HG03432 (cell line): ENCODE data around the gene AVPR1B.

ENCODE experiments used
- ATAC-seq: cut with Tn5 transposase; IDR thresholded peaks from one replicate; pipeline ENCODE4 v1.9.1; 2021; ENCODE audit warnings: mild to moderate bottlenecking, moderate library complexity; ENCODE audit not compliant: unreplicated experiment

AVPR1B gene, protein sequence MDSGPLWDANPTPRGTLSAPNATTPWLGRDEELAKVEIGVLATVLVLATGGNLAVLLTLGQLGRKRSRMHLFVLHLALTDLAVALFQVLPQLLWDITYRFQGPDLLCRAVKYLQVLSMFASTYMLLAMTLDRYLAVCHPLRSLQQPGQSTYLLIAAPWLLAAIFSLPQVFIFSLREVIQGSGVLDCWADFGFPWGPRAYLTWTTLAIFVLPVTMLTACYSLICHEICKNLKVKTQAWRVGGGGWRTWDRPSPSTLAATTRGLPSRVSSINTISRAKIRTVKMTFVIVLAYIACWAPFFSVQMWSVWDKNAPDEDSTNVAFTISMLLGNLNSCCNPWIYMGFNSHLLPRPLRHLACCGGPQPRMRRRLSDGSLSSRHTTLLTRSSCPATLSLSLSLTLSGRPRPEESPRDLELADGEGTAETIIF

DNA sequence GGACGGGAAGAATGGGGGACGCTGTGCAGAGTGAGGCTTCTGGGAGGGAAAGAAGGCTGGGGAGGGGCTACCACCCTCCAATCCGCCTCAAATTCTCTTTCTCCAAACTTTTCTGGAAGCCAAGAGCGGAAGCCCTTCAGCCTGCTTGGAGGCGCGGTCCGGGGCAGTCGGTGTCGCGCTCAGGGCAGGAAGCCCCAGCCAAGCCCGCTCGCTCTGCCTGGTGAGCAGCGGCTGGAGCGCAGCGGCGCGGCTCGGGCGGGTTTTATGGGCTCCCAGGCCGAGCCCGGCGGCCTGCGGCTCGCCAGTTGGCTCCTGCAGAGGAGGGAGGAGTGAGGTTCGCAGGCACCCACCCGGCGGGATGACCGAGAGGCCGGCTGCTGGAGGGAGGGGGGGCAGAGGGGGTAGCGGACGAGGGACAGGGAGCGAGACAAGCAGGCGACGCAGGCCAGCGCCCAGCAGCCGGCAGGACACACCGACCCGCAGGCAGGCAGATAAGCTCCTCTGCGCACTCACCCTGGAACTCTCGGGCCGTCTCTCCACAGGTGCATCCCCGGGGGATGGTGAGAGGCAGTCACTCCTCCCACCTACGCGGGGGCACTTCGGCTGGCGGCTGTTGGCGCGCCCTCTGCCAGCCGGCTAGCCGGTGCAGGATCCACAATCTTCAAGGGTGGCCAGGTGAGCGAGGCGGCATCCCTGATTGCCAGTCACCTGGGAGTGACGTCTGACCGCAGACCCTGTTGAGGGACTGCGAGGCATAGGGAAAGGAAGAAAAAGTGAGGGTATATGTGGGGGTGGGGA is at the start of gene AVPR1B:
TSS of gene AVPR1B (minus strand) at position 238 of the 798 bp plus-strand sequence. CDS start 498 bp downstream, outside the sequence.
- ATAC-seq = no peak

DNA sequence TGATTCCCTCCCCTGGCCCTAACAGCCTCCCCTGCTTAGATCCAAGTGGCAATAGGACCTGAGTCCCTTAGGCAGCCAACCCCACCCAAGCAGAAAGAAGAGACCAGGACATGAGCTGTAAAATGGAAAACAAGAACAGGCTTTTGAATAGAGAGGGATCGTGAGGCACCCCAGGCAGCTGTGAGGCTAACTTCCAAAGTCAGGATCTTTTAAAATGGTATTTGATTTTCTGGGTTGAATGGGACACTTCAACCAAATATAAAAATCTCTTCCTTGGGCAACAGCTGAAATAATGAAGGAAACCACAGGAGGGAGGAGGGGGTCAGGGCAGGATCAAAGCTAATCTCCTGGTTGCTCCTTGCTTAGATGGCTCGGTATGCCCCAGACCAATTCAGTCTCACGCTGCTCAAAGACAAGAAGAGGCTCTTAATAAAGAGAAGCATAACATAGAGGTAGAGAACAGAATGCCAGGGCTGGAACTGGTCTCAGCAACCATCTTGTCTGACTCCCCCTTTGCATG is 28.6 kb upstream of the AVPR1B start:
- ATAC-seq = no peak

DNA sequence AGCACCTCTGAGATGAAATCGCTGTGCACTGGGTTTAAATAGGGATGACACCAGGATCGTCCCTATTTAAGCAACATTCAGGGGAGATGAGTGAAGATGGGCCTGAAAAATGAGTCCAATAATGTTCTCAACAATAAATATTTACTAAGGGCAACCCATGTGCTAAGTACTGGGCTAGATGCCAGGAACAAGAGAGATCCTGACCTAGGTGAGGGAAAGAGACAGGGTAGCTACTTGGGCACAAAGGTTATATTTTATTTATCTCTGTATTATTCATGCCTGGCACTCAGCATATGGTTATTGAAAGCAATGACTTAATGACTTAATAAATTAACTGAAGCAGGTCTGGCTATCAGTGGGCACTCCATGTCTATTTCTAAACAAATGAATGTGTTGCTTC is 27.4 kb upstream of the AVPR1B start:
- ATAC-seq = no peak

DNA sequence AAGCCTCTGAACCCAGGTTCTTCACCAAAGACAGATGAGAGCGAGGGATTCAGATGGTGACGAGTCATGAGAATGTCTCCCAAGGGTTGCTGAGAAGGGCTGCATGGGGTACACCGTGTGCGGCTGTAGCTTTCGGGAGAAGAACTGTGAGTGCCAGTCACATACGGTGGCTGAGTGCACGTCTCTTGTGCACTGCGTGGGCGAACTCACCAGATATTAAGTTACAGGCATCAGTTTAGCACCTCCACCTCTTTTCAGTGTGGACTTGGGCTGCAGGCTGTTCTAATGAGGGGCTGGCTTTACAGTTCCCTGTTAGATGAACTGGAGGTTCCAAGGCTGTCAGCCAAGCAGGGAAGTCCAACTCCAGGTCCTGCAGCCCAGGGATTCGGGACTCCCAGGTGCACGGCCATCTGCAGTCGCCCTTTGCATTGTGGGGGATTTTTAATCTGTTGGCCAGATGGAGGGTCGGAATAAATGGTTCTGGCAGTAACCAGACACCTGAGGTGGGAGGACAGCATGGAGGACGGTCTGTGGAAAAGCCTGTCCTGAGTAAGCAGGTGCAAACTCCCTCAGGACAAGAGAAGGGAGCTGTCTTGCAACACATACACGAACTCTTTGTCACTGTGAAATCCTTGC is 26.5 kb upstream of the AVPR1B start:
- no peak for ATAC-seq

DNA sequence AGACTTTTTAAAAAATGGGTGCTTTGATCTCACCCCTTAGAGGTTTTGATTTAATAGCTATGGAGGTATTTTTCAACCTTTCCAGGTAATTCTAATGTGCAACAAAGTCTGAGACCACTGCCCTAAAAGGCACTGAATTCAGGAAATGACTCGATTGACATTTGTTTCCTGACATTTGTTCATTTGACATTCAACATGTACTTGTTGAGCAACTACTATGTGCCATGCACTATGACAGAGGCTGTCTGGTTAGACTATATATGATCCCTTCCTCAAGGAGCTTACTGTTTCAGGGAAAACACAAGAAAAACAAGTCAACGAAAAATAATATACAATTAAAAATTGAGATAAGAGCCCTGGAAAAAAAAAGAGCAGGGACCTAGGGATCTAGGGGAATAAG is 25.6 kb upstream of the AVPR1B start:
- no peak for ATAC-seq

DNA sequence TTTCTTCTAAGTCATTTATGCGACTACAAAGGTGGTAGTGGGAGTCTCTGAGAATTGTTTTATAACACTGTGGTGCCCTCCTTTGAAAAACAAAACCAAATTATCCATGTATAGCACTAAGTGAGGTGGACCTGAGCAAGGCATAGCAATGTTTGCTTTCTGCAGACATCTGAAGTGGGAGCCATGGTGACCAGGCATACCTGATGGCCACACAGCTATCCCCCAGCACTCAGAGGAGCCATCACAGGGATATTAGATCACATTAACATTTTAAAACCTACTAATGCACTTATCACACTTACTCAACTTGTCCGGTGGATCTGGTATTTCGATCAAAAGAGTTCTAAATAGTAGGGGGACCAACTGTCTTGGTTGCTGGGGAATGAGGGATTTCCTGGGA is 24.8 kb upstream of the AVPR1B start:
- ATAC-seq = no peak

DNA sequence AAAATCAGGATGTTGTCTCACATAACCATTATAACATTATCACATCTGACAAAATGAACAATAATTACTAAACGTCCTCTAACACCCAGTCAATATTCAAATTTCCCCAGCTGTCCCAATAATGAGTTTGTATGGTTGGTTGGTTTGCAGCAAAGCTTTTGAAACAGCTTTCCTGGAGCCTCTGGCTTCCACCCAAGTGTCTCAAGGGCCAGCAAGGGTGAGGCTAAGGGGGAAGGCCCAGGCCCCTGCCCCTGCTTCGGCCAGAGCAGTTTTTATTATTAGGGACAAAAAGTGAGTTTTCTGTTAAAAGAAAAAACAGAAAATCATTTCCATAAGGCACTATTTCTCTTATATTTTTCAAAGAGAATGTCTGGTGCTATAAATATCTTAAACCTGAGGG is 19.1 kb upstream of the AVPR1B start:
- ATAC-seq = no peak

DNA sequence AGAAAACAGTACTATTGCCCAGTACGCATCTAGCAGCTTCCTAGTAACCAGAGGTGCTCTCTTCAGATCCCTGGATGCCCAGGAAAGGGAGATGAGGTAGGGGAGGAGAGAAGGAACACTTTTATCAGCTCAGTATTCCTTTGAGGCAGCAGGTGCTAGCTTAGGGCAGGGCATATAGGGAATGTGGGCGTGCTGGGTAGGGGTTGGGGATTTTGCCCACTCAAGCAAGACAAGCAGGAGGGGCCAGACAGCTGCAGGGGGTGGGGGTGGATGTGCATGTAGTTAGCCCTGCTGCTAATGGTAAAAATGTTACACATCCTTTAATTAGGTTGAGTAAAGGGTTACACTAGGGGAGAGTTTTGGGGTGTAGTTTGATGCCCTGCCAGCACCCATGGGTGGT is 18.1 kb upstream of the AVPR1B start:
- no peak for ATAC-seq

DNA sequence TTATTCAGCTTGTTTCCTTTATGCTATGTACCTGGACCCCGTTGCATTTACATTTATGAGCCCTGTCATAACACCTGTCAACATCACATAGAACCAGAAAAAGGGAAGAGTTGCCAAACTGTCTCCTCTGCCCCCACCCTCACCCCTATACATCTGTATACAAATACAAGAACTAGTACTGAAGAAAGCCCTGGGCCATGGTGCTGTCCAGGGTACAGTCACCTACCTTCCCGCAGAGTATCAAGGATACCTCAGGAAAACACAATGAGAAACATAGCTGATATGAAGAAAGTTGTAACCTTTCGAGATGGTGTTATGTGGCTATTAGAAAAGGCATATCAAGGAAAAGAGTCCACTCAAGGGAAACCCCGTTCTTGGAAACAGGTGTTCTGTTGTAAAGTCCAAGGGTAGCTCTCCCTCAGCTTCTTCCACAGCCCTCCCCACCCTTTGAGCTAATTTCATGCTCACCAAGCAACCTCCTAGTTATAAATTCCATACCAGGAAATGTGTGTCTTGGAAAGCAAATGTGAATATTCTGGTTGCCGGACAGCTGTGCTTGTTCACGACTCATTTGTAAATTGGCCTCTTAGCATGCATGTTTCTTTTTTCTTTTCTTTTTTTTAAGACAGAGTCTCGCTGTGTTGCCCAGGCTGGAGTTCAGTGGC is 16.7 kb upstream of the AVPR1B start:
- no peak for ATAC-seq

DNA sequence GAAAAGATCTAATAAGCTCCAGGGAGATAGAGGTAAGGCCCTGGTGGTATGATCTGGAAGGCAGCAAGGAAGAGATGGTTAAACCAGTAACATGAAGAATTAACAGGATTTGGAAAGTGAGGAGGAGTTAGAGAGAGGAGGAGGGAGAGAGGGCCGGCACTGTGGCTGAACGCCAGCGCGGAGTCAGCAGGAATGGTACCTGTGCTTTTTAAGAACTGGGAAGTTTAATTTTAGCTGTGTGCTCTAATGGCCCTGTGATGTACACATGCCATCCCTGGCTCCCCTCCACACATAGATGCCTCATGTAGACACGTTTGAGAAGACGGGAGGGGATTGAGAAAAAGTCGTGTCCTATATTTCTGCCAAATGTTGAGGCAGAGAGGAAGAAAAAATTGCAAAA is 13.8 kb upstream of the AVPR1B start:
- ATAC-seq = no peak

DNA sequence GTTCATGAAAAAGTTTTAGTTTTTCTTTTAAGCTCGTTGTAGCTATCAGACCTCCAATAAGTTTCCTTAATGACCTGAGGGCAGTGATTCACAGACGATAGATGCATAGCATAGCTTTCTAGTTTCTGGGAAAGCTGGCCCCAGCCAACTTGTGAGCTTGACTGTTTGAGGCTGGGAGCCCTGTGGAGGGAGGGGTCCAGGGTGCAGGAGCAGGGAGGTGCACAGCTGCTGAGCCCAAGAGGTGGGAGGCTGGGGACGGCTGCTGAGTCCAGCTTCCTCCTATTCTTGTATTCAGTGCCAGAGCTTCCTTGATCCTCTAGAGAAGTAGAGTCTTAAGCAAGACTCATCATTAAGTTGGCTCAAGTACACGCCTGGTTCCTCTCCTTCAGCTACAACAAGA is 11.0 kb upstream of the AVPR1B start:
- no peak for ATAC-seq

DNA sequence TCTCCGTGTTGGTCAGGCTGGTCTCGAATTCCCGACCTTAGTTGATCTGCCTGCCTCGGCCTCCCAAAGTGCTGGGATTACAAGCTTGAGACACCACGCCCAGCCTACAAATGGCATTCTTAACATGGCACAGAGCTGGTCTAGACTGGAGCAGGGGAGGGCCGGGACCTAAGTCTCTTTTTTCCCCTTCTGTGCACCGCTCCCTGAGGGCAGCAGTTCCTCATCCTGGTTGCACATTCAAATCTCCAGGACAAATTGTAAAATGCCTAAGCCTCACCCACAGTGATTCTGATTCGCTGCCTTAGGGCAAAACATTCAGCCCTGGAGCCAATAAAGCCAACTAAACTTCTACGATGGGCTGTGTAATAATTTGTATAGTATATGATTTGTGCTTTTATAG is 10.1 kb upstream of the AVPR1B start:
- no peak for ATAC-seq

DNA sequence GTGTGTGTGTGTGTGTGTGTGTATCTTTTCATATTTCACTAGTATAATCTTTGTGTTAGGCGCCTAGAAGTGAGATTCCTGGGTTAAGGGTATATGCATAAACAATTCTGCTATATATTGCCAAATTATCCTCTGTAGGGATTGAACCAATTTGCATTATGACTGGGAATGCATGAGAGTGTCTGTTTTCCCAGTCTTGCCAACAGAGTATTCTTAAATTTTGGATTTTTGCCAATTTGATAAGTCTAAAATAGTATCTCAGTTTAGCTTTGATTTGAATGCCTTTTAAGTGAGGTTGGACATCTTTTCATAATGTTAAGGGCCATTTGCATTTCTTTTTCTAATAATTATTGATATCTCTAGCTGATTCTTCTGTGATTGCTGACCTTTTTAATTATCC is 8.2 kb upstream of the AVPR1B start:
- ATAC-seq = no peak

DNA sequence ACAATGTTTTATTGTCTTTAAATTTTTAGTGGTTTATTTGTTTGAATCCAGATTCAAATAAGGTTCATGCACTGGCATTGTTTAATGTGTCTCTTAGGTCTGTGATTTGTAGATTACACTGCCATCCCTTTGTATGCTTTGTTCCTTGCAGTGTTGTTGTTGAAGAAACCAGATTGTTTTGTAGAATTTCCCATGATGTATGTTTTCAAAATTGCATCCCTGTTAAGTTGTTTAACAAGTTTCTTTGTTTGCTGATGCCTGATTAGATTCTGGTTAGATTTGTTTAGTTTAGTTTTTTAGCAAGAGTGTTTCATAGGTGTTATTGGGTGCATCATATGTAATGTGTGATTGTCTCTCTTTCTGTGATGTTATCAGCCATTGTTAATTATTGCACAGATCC is 5.5 kb upstream of the AVPR1B start:
- ATAC-seq = no peak

DNA sequence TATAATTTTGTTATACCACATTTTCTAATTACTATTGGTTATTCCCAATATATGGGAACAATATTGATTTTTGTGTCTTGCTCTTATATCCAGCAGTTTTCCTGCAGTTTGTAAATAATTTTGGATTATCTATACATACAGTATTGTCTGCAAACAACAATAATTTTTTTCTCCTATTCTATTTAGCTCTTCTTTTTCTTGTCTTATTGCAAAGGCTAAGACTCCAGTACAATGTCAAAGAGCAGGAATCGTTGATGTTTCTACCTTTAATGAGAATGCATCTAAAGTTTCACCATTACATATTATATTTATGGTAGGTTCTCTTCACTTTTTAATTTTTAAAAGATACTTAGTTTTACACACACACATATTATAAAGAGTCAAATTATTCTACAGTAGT is 4.1 kb upstream of the AVPR1B start:
- no peak for ATAC-seq

DNA sequence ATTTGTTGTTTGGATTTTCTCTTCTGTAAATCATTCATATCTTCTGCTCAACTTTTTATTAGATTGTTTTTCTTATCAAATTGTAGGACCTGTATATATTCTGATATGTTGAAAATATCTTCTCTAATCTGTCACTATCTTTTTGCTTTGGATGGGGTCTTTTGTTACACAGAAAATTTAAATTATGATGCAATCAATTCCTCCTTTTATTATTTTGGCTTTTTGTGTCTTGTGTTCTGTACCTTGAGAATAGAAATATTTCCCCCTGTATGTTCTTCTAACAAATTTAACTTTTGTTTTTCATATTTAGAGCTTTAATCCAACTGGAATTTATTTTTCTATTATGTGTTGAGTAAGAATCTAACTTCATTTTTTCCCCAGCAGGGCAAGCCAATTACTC is 3.2 kb upstream of the AVPR1B start:
- ATAC-seq = no peak

DNA sequence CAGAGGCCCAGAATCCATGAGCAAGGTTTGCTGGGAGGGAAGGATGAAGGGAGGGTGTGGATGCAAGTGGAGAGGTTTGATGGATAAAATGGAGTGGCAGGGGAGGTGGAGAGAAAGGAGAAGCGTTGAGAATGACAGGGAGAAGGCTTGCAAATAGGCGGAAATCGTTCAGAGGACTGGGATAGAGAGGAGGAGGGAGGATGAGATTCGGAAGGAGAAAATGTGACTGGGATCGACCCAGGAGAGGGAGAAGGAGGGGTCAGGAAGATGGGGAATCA is 376 bp downstream of the AVPR1B start:
- ATAC-seq = no peak

DNA sequence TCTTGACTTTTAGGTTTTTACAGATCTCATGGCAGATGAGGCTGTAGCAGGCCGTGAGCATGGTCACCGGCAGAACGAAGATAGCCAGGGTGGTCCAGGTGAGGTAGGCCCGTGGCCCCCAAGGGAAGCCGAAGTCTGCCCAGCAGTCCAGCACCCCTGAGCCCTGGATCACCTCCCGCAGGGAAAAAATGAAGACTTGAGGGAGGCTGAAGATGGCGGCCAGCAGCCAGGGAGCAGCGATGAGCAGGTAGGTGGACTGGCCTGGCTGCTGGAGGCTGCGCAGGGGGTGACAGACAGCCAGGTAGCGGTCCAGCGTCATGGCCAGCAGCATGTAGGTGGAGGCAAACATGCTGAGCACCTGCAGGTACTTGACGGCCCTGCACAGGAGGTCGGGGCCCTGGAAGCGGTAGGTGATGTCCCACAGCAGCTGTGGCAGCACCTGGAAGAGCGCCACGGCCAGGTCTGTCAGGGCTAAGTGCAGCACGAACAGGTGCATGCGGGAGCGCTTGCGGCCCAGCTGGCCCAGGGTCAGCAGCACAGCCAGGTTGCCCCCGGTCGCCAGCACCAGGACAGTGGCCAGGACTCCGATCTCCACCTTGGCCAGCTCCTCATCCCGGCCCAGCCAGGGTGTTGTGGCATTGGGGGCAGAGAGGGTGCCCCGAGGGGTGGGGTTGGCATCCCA is 856 bp downstream of the AVPR1B start:
- ATAC-seq = no peak

DNA sequence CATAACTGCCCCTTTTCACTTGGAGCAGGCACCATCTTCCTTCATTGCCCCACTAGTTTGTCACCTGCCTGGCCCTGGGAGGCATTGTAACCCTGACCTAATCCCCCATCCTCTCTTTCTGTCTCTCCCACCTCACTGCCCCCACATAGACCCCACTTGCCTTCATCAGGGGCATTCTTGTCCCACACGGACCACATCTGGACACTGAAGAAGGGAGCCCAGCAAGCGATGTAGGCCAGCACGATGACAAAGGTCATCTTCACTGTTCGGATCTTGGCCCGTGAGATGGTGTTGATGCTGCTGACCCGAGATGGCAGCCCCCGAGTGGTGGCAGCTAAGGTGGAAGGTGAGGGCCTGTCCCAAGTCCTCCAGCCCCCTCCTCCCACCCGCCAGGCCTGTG is 1.4 kb downstream of the AVPR1B start:
- no peak for ATAC-seq

DNA sequence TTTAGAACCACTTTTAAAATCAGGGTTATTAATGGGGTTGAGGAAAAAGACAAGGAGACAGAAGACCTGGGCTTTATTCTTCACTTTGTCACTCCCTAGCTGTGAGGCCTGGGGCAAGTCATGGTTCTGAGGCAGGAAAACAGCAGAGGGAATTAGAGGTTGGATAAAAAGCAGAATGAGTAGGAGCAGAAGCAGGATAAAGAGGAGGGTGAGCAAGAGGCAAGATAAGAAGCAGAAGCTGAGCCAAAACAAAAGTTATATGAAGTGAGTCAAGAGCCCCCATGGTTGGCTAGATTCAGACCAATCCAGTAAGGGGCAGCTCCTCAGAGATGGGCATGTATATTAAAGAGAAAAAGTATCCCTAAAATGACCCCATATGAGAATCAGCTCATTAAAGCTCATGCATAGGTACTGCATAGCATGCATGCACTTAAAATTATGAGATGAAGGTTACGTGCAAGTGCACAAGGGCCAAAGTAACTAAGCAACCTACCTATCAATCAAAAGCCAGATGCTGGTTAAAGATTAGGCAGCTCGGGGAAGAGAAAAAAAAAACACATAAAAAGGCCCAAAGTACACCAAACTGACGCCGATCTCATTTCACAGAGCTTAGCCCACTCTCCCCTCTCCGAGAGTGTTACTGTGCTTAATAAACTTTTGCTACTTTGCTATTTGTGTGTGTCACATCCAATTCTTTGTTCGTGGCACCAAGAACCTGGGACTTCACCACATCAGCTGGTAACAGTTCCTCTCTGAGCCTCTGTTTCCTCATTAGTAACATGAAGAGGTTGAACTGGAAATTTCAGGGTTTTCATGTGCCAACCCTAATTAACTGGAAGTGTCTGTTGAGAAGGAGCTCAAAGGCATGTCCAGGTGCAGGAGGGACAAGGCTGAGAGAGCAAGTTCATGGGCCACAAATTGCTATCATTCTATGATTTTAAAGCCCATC is 2.2 kb downstream of the AVPR1B start:
- ATAC-seq = no peak
